Measurements from ENCODE around the gene PGS1. TPM values are rescaled to one million over a fixed set of nuclear protein-coding genes. Genes with fewer than 3 reads are reported as not detected.
"Not testable (repeated sequence)": the region's sequence is repeated elsewhere in the genome, so short reads cannot be mapped to it uniquely, and the experiment has no call there.

Gene PGS1
- total RNA-seq, 1 experiment from 2014 or later, result 42.5 TPM

DNA sequence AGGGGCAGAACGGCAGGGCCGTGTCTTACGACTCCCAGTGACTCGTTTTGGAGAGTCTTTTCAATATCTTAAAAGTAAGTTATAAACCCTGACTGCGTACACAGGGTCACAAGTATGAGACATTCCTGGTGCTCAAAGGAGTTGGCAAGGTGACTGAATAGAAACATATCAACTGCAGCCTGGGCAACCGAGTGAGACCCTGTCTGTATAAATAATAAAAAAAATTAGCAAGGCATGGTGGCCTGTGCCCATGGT is 83.3 kb downstream of the PGS1 start:
- H3K36me3 ChIP-seq (ENCODE audit: insufficient read depth, low read length, poor library complexity, severe bottlenecking), result no peaks in the 10 kb centered on the region
- intact Hi-C loops (cut with micrococcal nuclease; ENCODE audit: unreplicated experiment), result no loop called here
- H3K27me3 ChIP-seq (replicated peaks; ENCODE audit: insufficient read depth, low read depth, low read length, poor library complexity), result no peaks in the 10 kb centered on the region
- no peak for DNase-seq (ENCODE audit: low spot score)
- ChIA-PET POLR2A (ENCODE audit: low non-redundant PET) (interaction anchor here (0.6 kb wide), 1 partner anchor 464 kb away, joined by 4 read pairs; no protein-coding TSS in a partner anchor), CTCF (no interaction called here)
- no TSS peak for BruUV-seq (replicated peaks)
- H3K9me3 ChIP-seq (ENCODE audit: low read depth, low read length, poor library complexity, severe bottlenecking), result no peaks in the 10 kb centered on the region
- H3K4me3 ChIP-seq (ENCODE audit: low read depth, low read length, poor library complexity, severe bottlenecking), result no peak overlapping the region
- H3K27ac ChIP-seq (ENCODE audit: low read depth, low read length, poor library complexity, severe bottlenecking), result no peak overlapping the region
- H3K4me1 ChIP-seq (ENCODE audit: insufficient read depth, low read length, poor library complexity, severe bottlenecking), result no peaks in the 10 kb centered on the region
- no peak for TF ChIP-seq EZH2 (IDR thresholded peaks at IDR 0.05; ENCODE audit: borderline replicate concordance, low read depth, low read length, poor library complexity, severe bottlenecking)
- TF ChIP-seq, protein P1, sequence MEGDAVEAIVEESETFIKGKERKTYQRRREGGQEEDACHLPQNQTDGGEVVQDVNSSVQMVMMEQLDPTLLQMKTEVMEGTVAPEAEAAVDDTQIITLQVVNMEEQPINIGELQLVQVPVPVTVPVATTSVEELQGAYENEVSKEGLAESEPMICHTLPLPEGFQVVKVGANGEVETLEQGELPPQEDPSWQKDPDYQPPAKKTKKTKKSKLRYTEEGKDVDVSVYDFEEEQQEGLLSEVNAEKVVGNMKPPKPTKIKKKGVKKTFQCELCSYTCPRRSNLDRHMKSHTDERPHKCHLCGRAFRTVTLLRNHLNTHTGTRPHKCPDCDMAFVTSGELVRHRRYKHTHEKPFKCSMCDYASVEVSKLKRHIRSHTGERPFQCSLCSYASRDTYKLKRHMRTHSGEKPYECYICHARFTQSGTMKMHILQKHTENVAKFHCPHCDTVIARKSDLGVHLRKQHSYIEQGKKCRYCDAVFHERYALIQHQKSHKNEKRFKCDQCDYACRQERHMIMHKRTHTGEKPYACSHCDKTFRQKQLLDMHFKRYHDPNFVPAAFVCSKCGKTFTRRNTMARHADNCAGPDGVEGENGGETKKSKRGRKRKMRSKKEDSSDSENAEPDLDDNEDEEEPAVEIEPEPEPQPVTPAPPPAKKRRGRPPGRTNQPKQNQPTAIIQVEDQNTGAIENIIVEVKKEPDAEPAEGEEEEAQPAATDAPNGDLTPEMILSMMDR (conservative IDR thresholded peaks at IDR 0.05; ENCODE audit: low read depth, low read length), result no peak

DNA sequence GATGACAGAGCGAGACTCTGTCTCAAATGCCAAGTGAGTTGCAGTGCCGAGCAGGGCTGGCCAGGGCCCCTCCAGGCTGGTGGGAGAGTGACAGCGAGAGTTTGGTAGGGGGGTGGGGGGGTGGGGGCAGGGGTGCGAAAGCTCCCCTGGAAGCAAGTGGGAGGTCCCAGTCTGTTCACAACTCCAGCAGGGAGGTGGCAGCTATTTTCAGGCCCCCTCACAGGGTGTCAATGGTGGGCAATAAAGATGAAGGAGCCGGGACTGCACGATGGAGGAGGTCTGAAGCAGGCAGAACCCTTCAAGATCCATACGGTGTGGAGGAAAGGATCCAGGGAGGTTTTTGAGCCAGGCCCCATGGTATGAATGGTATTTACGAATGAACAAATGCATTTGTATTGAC is 83.7 kb downstream of the PGS1 start:
- Histone ChIP-seq H3K4me1 (ENCODE audit: insufficient read depth, low read length, poor library complexity, severe bottlenecking) (no peaks in the 10 kb centered on the region), H3K27ac (ENCODE audit: low read depth, low read length, poor library complexity, severe bottlenecking) (no peak overlapping the region), H3K27me3 (replicated peaks; ENCODE audit: insufficient read depth, low read depth, low read length, poor library complexity) (no peaks in the 10 kb centered on the region), H3K9me3 (ENCODE audit: low read depth, low read length, poor library complexity, severe bottlenecking) (no peaks in the 10 kb centered on the region), H3K36me3 (ENCODE audit: insufficient read depth, low read length, poor library complexity, severe bottlenecking) (no peaks in the 10 kb centered on the region), H3K4me3 (ENCODE audit: low read depth, low read length, poor library complexity, severe bottlenecking) (no peak overlapping the region)
- TF ChIP-seq EZH2 (IDR thresholded peaks at IDR 0.05; ENCODE audit: borderline replicate concordance, low read depth, low read length, poor library complexity, severe bottlenecking), result no peak
- TF ChIP-seq, protein P1 (conservative IDR thresholded peaks at IDR 0.05; ENCODE audit: low read depth, low read length), result no peak
- POLR2A ChIA-PET (ENCODE audit: low non-redundant PET), result interaction anchor here (0.6 kb wide), 1 partner anchor 464 kb away, joined by 4 read pairs; no protein-coding TSS in a partner anchor
- intact Hi-C loops (cut with micrococcal nuclease; ENCODE audit: unreplicated experiment), result no loop called here
- no TSS peak for BruUV-seq (replicated peaks)
- CTCF ChIA-PET, result no interaction called here
- no peak for DNase-seq (ENCODE audit: low spot score)

GRCh38 chr17:78466109-78466785 is 87.8 kb downstream of the PGS1 start:
- H3K4me1 ChIP-seq (ENCODE audit: insufficient read depth, low read length, poor library complexity, severe bottlenecking); CTCF ChIA-PET; H3K27me3 ChIP-seq (replicated peaks; ENCODE audit: insufficient read depth, low read depth, low read length, poor library complexity); H3K9me3 ChIP-seq (ENCODE audit: low read depth, low read length, poor library complexity, severe bottlenecking); H3K27ac ChIP-seq (ENCODE audit: low read depth, low read length, poor library complexity, severe bottlenecking); H3K4me3 ChIP-seq (ENCODE audit: low read depth, low read length, poor library complexity, severe bottlenecking); BruUV-seq (replicated peaks); DNase-seq (ENCODE audit: low spot score); H3K36me3 ChIP-seq (ENCODE audit: insufficient read depth, low read length, poor library complexity, severe bottlenecking); POLR2A ChIA-PET (ENCODE audit: low non-redundant PET); intact Hi-C loops (cut with micrococcal nuclease; ENCODE audit: unreplicated experiment): not testable (repeated sequence)
